OCI-M2 (cell line): ENCODE results near the gene SFR1.
A peak's percentile ranks its signal among the peaks of the same experiment; 100 is the strongest.

Source experiments
- DNase-seq: peaks from one replicate; lab custom pipeline; 2025; ENCODE audit not compliant: unreplicated experiment; lab: John Stamatoyannopoulos, UW

Gene SFR1

GRCh38 chr10:104104926-104105325 lies 17.0 kb upstream of the SFR1 start:
- DNase-seq: no peak

- no peak for DNase-seq
These were observed 11.9 kb upstream of the SFR1 start for GRCh38 chr10:104109908-104110662.

- DNase-seq: no peak
These were observed 8.5 kb upstream of the SFR1 start for GRCh38 chr10:104113376-104113956.

GRCh38 chr10:104117839-104118323 lies 4.1 kb upstream of the SFR1 start:
- DNase-seq: no peak

GRCh38 chr10:104119996-104120395 lies 2.0 kb upstream of the SFR1 start:
- DNase-seq: no peak

GRCh38 chr10:104120512-104120902 lies 1.5 kb upstream of the SFR1 start:
- no peak for DNase-seq

- DNase-seq: peak; percentile 31
These were observed 977 bp upstream of the SFR1 start for GRCh38 chr10:104120903-104121484.

- DNase-seq: no peak
These were observed 495 bp downstream of the SFR1 start for GRCh38 chr10:104122225-104123107.

- no peak for DNase-seq
These were observed 1.4 kb downstream of the SFR1 start for GRCh38 chr10:104123397-104123796.

- no peak for DNase-seq
These were observed 5.4 kb downstream of the SFR1 start for GRCh38 chr10:104127411-104127810.

GRCh38 chr10:104128214-104128613 lies 6.2 kb downstream of the SFR1 start:
- no peak for DNase-seq

- no peak for DNase-seq
These were observed 8.1 kb downstream of the SFR1 start for GRCh38 chr10:104130041-104130440.

- DNase-seq: no peak
These were observed 16.2 kb downstream of the SFR1 start for GRCh38 chr10:104138131-104138530.

- DNase-seq: no peak
These were observed 17.2 kb downstream of the SFR1 start for GRCh38 chr10:104139221-104139620.

GRCh38 chr10:104142081-104142480 lies 20.1 kb downstream of the SFR1 start:
- no peak for DNase-seq

- DNase-seq: no peak
These were observed 21.9 kb downstream of the SFR1 start for GRCh38 chr10:104143829-104144228.

GRCh38 chr10:104144931-104145330 lies 23.0 kb downstream of the SFR1 start:
- DNase-seq: no peak

GRCh38 chr10:104146882-104147281 lies 24.9 kb downstream of the SFR1 start:
- no peak for DNase-seq

- DNase-seq: no peak
These were observed 28.2 kb downstream of the SFR1 start for GRCh38 chr10:104150139-104150538.

- DNase-seq: no peak
These were observed 29.8 kb downstream of the SFR1 start for GRCh38 chr10:104151737-104152136.

GRCh38 chr10:104155591-104155990 lies 33.6 kb downstream of the SFR1 start:
- no peak for DNase-seq
